GM21447 (cell line): ENCODE measurements around the gene MAMLD1.

ENCODE experiments used
- ATAC-seq: cut with Tn5 transposase; IDR thresholded peaks from one replicate; pipeline ENCODE4 v1.9.1; 2021; ENCODE audit not compliant: unreplicated experiment

The MAMLD1 gene

DNA sequence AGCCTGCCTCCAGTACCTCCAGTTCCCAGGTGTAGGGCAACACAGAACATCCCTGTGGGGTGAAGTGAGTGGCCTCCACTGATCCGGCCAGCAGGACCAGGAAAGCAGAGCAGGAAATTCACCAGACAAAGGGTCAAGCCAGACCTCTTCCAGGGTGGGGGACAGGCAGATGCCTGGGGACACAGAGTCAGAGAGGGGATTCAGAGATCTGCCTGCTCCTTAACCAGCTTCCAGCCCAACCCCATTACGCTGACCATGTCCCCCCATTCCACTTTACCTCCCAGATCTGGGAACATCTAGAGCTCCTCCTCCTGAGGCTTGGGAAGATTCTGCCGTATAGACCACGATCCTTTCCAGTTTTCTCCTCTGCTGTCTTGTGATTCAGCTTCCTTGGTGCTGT, 132.4 kb downstream of the MAMLD1 start:
- no peak for ATAC-seq

DNA sequence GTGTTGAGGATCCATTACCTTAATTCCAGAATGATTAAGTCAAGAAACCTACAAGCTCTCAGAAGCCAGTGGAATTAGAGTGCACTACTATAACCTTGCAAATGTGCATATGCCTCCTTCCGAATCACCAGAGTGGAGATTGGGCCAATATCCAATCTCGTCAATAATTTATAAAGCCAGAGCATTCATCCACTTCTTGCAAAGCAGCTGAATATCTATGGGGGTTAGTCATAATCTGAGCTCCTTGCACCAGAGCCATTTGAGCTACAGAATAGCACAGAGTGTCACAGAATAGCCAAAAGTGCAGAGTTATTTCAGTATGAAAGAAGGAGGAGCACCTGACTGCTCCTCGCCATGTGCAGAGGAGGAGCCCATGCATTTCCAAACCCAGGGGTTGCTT, 136.1 kb downstream of the MAMLD1 start:
- no peak for ATAC-seq

DNA sequence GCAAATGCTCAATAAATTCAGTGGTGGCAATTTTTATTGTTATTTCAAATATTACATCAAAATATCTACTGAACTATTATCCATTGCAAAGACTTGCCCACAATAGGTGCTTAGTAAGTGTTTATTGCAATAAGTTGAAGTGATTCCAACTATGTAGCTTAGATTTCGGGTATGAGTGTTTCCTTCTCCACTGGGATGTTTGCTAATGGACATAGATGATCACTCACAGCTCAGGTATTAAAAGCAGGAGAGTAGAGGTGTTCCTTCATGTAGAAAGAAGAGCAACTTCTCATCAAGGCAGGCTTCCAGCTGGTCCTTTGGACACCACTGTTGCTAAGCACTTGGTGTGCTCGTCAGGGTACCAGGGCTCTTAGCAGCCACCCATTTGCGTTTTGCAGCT, 139.0 kb downstream of the MAMLD1 start:
- ATAC-seq = no peak

DNA sequence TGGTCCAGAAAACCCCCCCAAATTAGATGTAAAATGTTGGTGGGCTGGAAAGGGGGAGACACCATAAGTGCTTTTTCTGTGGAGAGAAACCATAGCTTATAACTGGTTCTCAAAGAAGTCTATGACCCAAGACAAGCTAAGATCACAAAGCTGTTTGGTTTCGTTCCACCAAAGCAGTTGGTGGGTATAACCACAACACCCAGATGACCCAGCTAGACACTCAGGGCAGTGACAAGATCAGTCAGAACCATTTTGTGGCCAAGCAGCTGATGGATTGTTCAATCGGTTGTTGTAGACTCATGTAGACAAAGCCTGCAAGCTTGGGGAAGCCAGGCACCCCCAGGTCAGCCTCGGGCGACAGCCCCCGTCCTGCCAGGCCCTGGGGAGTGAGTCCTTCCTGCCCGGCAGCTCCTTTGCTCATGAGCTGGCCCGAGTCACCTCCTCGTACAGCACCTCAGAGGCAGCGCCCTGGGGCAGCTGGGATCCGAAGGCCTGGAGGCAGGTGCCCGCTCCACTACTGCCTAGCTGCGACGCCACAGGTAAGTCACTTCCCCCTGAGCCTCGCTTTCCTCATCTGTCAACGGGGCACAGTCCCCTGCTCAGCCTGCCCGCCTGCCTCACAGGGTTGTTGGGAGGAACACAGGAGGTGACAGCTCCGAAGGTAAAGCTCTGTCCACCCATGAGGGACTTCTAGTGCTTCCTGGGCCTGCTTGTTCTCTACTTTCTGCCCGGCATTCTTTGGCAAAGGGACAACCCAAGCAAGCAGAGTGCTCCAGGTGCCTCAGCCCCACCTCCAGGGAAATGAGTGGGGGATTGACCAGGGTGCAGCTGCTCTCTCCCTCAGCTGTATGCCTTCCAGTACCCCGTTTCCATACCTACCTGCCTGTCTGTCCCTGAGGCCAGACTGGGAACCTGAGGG, 140.1 kb downstream of the MAMLD1 start:
- no peak for ATAC-seq

DNA sequence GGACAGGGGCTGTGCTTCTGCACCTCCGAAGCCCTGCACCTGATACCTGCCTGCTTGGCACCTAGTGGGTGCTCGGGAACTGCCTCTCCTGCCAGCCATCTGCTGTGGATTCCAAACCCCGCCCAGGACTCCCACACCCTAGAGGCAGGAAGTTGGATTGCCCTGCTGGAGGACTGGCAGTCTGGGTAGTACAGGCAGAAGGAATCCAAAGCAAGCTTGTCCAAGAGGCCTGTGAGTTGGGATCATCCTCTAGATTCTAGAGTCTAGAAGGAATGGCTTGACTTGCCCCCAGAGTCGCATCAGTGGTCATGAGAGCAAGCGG, 140.7 kb downstream of the MAMLD1 start:
- no peak for ATAC-seq

DNA sequence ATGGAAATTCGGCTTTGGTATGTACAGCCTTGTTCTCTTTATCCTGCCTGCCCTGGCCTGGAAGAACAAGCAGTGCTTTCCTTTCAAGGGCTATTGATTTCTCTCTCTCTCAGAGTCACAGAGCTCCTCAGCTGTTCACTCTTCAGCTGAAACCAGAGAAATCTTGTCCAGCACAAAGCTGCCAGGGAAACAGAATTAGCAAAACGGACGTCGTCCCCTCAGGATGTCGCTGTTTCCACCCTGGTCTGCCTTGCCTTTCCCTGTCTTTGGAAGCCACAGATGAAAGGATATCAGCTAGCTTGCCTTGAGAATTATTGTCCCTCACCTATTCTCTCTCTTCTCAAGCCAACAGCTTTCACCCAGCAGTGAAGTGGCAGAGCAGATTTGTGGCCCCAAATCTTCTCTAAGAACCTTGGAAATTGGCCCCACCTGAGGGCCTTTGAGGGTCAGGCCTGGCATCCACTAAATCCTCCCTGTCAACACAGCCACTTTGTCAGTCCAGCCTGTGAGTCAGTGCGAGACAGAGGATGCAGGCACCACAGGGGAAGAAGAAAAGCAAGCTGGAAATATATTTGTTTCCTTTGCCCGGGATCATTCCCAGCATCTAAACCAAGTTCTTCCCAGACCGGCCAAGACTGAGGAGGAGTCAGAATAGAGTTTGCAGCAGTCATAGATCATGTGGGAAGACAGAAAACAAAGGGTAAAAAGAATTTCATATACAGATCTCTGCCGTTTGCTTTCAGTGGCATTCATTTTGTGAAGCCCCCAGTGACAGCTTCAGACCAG, 141.5 kb downstream of the MAMLD1 start:
- ATAC-seq = no peak

DNA sequence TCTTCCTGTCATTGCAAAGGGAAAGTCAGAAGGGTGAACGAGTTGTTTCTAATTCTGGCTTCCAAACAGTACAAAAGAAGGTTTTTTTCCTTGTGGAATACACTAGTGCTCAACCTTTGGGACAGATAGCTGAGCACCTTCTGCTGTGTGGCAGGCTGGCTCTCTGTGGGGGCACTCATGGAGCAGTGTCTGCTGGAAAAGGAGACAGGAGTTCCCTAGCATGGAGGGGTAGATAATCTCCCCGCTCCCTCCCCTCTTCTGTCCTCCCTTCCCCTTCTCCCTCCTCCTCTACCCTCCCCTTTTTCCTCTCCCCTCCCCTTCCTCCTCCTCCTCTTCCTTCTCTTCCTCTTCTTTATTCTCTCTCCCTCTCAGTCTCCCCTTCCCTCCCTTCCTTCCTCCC, 142.9 kb downstream of the MAMLD1 start:
- no peak for ATAC-seq

DNA sequence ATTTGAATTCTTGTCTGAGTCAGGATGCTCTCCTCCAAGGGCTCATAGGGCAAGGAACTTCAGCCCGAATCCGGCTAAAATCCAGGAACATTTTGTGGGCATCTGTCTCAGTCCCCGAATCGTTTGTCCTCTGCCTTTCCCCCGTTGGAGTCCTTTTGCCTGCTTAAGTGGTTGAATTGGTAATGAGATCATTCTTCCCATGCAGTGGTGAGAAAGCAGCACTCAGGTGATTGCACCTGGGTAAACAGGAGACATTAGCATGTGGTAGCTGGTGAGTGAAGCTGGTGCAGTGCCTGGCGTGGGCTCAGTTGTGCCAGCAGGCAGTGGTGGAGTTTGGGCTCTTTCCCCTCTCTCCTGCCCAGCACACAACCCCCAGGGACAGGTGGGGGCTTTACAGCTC, 143.4 kb downstream of the MAMLD1 start:
- no peak for ATAC-seq

DNA sequence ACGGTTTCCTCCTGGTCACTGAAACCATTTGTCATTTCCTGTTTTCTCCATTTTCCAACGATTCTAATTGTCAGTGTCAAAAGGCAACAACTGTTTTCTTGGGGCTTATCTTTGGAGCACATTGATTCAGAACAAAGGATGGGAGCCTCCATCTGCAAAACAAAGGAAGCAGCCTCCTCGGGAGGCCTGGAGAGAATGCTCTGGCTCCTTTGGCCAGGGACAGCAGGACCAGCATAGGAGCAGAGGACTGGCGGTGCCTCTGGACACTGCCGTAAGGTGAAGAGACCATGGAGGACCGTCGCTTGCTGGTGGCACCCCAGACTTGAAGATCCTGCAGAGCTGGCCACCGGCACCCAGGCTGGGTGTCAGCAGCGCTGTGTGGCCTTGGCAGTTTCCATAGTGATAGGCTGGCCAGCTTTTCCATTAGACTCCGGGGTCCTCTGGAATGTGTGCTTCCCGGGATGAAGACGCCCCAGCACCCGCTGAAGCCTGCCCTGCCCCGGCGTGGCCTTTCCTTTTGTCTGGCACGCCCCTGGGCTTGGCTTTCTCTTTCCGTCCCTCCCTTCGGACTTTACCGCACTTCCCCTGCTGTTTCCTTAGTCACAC, 144.2 kb downstream of the MAMLD1 start:
- no peak for ATAC-seq

DNA sequence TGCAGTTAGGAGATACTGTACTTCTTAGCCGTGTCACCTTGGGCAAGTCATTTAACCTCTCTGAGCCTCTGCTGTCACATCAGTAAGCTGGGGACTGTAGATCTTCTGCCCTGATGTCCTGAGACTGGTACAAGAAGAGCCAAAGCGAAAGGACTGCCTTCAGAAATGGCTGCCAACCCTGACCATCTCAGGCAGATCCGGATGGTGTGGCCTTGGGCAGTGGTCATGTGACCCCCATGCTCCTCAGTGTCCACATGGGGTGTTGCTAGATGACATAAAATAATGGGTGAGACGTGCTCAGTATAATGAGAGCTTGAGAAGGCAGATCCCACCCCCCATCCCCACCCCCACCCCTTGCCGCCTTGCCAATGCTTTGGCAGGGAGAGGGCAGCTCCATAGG, 144.9 kb downstream of the MAMLD1 start:
- ATAC-seq = no peak

DNA sequence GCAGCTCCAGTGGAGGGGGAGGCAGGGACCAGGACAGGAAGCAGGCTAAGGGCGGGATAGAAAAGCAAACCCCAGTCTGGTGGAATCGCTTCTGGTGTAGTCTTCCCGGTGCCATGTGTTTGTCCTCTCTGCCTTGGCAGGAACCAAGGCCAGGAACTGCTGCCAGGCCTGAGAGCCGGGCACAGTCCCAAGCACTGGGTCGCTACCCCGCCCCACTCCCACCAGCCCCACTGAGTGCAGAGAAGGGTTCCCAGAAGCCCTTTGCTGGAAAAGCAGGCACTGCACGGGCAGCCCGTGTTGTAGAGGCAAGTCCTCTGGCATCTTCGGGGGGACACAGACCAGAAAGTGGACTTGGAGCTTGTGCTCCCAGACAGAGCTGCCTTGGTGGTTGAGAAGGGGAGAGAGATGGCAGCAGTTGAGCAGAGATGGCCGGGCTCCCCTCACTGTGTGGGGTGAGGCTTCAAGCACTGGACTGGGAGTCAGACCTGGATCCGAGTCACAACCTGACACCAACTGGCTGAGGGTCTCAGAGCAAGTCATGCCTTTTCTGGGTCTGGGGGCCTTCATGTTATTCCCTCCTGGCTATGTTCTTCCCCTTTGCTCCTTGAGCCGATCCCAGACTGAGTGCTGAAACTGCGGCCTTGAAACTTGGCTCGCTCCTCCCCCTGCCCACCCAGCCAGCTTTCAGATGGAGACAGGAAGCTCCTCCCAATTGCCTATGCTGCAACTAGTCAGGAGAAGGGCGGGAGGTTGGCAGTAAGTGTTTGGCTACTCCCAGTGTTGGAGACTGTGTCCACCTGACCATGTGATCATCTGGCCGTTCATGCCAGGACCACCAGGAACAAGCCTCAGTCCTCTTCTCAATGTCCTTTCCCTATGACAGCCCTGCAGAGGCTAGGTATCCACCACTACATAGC, 145.6 kb downstream of the MAMLD1 start:
- no peak for ATAC-seq

DNA sequence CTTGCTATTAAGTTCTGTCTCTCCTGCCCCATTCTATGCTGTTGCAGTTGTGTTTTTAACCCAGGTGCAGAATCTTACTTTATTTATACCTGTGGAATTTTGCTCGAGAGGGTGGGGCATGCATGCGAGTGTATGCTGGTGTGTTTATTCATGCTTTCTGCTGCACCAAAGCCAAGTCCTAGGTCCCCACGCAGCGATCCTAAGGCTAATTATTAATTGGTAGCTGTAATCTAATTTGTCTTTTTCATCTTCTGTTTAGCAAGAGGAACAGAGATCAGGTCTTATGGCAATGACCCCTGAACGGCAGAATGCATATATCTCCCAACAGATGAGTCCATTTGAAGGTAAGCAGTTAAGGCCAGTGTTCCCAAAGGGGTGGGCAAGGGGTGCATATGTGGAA, 146.6 kb downstream of the MAMLD1 start:
- no peak for ATAC-seq

DNA sequence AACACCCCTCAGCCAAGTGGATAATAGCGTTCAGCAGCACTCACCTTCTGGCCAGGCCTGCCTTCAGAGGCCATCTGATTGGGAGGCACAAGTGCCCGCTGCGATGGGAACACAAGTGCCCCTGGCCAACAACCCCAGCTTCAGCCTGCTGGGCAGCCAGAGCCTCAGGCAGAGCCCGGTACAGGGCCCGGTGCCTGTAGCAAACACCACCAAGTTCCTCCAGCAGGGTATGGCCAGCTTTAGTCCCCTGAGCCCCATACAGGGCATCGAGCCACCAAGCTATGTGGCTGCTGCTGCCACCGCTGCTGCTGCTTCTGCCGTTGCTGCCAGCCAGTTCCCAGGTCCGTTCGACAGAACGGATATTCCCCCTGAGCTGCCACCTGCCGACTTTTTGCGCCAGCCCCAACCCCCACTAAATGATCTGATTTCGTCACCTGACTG, 149.4 kb downstream of the MAMLD1 start:
- no peak for ATAC-seq

DNA sequence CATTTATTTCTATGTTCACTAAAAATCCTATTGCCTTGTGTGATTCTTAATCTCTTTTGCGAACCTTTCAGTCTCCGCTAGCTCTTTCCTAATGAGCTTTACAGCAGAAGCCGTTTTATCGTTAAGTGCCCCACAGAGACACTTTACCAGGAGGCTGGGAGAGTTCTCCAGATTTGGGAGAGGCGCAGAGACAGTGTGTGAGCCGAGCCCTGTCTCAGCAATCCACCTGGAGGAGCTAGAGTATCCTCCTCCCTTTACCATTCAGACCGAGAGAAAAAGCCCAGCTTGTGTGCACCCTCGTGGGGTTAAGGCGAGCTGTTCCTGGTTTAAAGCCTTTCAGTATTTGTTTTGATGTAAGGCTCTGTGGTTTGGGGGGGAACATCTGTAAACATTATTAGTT, 150.4 kb downstream of the MAMLD1 start:
- no peak for ATAC-seq

DNA sequence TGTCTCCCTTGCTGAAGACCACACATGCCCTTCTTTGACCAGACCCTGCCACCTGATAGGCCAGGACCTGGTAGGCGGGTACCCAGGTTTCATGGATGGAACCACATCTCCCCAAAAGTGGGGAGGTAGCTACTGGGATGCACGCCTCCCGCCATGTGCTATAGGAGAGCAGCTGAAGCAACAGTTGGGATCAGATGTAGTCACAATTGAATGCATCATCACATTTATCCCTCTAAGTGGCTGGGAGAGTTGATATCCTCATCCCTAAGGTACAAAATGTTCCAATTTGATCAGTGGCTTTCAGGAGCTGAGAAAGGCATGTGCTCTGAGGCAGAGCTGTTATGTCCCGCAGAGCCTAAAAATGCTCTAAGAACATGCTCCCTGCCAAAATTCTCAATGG, 151.3 kb downstream of the MAMLD1 start:
- ATAC-seq = no peak

DNA sequence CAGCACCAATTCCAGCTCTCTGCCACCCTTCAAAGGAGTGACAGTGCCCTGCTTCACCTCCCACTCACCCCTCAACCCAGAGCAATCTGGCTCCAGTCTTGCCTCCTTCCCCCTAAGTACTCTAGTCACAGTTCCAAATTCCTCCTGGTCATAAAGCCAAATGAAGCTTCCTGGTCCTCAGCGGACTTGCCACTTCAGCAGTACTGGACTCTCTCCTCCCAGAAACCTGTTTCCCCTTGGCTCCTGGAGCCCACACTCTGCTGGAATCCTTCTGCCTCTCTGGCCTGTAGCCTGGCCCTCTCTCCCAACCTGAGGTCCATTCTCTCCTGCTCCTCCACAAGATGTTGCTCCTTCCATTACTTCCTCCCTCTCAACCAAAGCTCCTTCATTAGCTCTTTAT, 152.7 kb downstream of the MAMLD1 start:
- ATAC-seq = no peak

DNA sequence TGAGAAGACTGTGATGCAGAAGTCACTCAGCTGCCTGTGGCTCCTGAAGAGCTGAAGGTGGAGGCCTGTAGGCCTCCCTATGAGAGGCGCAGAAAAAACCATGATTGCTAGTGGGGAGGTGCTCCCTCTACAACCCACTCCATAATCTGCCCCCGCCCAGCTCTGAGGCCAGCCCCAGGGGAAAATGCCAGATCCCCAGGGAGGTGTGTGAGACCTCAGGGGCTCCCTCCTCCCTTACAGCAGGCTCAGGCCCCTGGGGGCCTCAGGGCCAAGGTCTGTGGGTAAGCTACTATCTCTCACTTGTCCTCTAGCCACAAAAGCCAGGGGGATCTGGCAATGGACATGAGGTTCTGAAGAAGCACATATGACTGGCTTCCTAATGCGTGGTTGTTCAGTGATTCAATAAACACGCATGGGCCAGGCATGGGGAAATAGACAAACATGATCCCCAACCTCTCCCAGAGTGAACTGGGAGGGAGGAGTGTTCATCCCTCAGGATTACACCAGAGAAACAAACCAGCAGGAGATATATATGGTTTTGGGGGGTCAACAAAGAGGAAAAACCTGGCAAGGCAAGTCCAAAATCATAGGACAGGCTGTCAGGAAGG, 154.3 kb downstream of the MAMLD1 start:
- ATAC-seq = no peak

DNA sequence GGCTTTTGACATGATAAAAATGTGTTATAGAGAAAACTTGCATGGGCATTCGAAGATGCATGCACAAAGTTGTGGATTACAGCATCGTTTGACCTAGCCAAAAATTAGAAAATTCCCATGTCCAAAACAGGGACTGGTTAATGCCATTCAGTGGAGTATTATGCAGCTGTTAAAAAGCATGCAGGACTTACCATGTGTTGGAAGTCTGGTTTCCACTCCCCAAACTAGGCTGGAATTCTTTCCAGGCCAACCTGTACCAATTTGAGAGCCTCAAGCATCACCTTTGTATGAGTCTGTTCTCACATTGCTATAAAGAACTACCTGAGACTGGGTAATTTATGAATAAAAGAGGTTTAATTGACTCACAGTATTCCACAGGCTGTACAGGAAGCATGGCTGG, 159.4 kb downstream of the MAMLD1 start:
- ATAC-seq = no peak

DNA sequence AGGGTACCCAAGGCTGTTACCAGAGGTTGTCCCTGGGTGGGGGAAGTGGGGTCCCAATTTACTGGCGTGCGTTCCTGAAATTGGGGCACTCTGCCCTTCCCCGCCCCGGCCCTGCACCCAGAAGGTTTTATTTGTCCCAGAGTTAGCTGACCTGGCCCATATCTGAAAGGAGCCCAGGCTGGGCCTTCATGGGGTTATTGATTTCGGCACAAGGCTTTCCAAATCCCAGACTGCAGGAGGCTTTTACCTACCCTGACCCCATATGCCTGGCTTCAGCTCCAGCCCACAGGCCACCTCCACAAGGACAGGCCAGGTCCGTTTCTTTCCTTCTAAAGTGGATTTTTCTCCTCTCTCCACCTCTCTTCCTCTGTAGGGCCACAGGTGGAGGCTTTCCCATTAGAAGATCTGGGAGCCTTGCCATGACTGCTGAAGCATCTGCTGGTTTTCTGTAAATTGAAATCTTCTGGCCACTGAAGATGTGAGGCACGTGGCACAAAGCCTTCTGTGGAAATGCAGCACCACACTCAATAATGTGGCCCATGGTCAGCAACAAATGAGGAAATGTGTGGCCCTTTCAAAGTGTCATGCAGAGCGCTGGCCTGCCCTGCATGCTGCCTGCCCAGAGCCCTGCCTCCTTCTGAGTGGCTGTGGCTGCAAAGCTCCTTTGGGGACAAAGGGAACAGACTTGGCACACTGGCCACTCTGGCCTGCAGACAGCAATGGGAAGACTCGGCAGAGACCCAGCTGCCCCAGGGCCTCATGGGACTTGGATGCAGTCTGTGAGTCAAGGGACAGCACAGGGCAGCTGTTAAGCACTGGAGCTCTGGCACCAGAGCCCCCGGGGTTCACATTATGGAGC, 162.2 kb downstream of the MAMLD1 start:
- ATAC-seq = no peak

DNA sequence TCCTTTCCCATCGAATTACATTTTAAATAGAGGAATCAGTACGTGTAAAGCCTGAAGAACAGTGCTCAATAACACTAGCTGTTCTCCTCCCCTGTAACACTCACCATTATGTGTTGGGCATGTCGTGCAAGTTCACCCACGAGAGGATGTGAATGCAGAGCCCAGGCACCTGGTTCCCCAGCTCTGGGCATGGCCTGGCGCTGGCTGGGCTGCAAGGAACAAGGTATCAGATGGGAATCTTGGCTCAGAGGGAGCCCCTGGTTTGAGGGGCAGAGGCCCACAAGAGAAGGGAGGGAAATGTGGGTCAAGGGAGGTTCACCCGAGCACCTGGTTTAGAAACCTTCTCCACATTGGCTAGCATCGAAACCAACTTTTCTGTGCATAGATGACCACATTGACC, 163.6 kb downstream of the MAMLD1 start:
- ATAC-seq = no peak
